H9 (cell line): Measurements from ENCODE around the gene ASIC3. TPM values are rescaled to one million over a fixed set of nuclear protein-coding genes. Genes with fewer than 3 reads are reported as not detected.

ENCODE experiments used
- DNase-seq: peaks from one replicate; pipeline ENCODE4 v3.0.0-alpha.2; 2017
- H2AFZ ChIP-seq: one replicate; pipeline ENCODE4 v1.6.1; 2013; ENCODE audit warnings: mild to moderate bottlenecking, low read length, control low read depth, moderate library complexity
- H2AK5ac ChIP-seq: 2 replicates; pipeline ENCODE4 v1.6.1; 2013; ENCODE audit warnings: low read length, control low read depth, mixed read lengths; ENCODE audit not compliant: insufficient read length
- H2BK120ac ChIP-seq: one replicate; pipeline ENCODE4 v1.6.1; 2013; ENCODE audit warnings: low read depth, mild to moderate bottlenecking, low read length, control low read depth, inconsistent platforms; ENCODE audit not compliant: poor library complexity, severe bottlenecking
- H2BK12ac ChIP-seq: 2 replicates; pipeline ENCODE4 v1.6.1; 2013; ENCODE audit warnings: low read length, control low read depth, mixed read lengths, low read depth; ENCODE audit not compliant: insufficient read length
- H2BK15ac ChIP-seq: 2 replicates; pipeline ENCODE4 v1.6.1; 2013; ENCODE audit warnings: low read depth, low read length, control low read depth
- H2BK20ac ChIP-seq: one replicate; pipeline ENCODE4 v1.6.1; 2013; ENCODE audit warnings: low read depth, mild to moderate bottlenecking, low read length, control low read depth, inconsistent platforms; ENCODE audit not compliant: poor library complexity, severe bottlenecking
- H2BK5ac ChIP-seq: 2 replicates; pipeline ENCODE4 v1.6.1; 2013; ENCODE audit warnings: low read length, control low read depth, mixed read lengths; ENCODE audit not compliant: insufficient read length
- H3K14ac ChIP-seq: 2 replicates; pipeline ENCODE4 v1.6.1; 2013; ENCODE audit warnings: low read length, control low read depth; ENCODE audit not compliant: insufficient read depth
- H3K18ac ChIP-seq: 2 replicates; pipeline ENCODE4 v1.6.1; 2013; ENCODE audit warnings: low read depth, mild to moderate bottlenecking, mixed read lengths, low read length, control low read depth; ENCODE audit not compliant: insufficient read length
- H3K23ac ChIP-seq: 2 replicates; pipeline ENCODE4 v1.6.1; 2013; ENCODE audit warnings: low read length, control low read depth, mixed read lengths, low read depth; ENCODE audit not compliant: insufficient read length
- H3K23me2 ChIP-seq: 2 replicates; pipeline ENCODE4 v1.6.1; 2013; ENCODE audit warnings: low read depth, mild to moderate bottlenecking, mixed read lengths, low read length, control low read depth; ENCODE audit not compliant: insufficient read length, poor library complexity, severe bottlenecking
- H3K27ac ChIP-seq: 2 replicates; pipeline ENCODE4 v1.5.1; 2013; ENCODE audit warnings: low read length, control low read depth, mixed read lengths, low read depth; ENCODE audit not compliant: insufficient read length
- H3K27me3 ChIP-seq: 2 replicates; pipeline ENCODE4 v1.6.1; 2013; ENCODE audit warnings: low read length, control low read depth, inconsistent platforms; ENCODE audit not compliant: insufficient read depth
- H3K4ac ChIP-seq: 2 replicates; pipeline ENCODE4 v1.6.1; 2013; ENCODE audit warnings: low read depth, mild to moderate bottlenecking, control low read depth, inconsistent platforms, low read length, moderate library complexity
- H3K4me1 ChIP-seq: 2 replicates; pipeline ENCODE4 v1.6.1; 2013; ENCODE audit warnings: low read length, control low read depth, inconsistent platforms; ENCODE audit not compliant: insufficient read depth
- H3K4me2 ChIP-seq: 2 replicates; pipeline ENCODE4 v1.6.1; 2013; ENCODE audit warnings: low read length, control low read depth, mixed read lengths; ENCODE audit not compliant: insufficient read length, insufficient read depth
- H3K56ac ChIP-seq: 2 replicates; pipeline ENCODE4 v1.6.1; 2013; ENCODE audit warnings: low read depth, mild to moderate bottlenecking, mixed read lengths, low read length, control low read depth; ENCODE audit not compliant: insufficient read length
- H3K79me1 ChIP-seq: 2 replicates; pipeline ENCODE4 v1.6.1; 2013; ENCODE audit warnings: low read depth, mild to moderate bottlenecking, moderate library complexity, low read length, control low read depth, inconsistent platforms; ENCODE audit not compliant: insufficient read depth, poor library complexity, severe bottlenecking
- H3K79me2 ChIP-seq: 2 replicates; pipeline ENCODE4 v1.6.1; 2013; ENCODE audit warnings: low read length, control low read depth, inconsistent platforms; ENCODE audit not compliant: insufficient read depth
- H3K9ac ChIP-seq: 2 replicates; pipeline ENCODE4 v1.6.1; 2013; ENCODE audit warnings: low read length, control low read depth, mixed read lengths; ENCODE audit not compliant: insufficient read length; ENCODE audit errors: extremely low read depth
- H3K9me3 ChIP-seq: one replicate; pipeline ENCODE4 v1.6.1; 2013; ENCODE audit warnings: low read depth, low read length, inconsistent platforms; ENCODE audit not compliant: control insufficient read depth
- H3T11ph ChIP-seq: one replicate; pipeline ENCODE4 v1.6.1; 2013; ENCODE audit warnings: mild to moderate bottlenecking, low read length, control low read depth, inconsistent platforms
- H4K20me1 ChIP-seq: one replicate; pipeline ENCODE4 v1.6.1; 2013; ENCODE audit not compliant: control insufficient read depth, insufficient read length, insufficient read depth
- H4K5ac ChIP-seq: 2 replicates; pipeline ENCODE4 v1.6.1; 2013; ENCODE audit warnings: low read depth, mild to moderate bottlenecking, mixed read lengths, low read length, control low read depth; ENCODE audit not compliant: insufficient read length
- H4K8ac ChIP-seq: replicated peaks from 2 replicates; pipeline ENCODE4 v1.6.1; 2013; ENCODE audit warnings: low read length, control low read depth, mixed read lengths, low read depth; ENCODE audit not compliant: insufficient read length
- H4K91ac ChIP-seq: 2 replicates; pipeline ENCODE4 v1.6.1; 2013; ENCODE audit warnings: low read depth, mild to moderate bottlenecking, moderate library complexity, mixed read lengths, low read length, control low read depth; ENCODE audit not compliant: insufficient read length
- H3K27ac Mint-ChIP-seq, 3 experiments: 2 replicates in 2 of 3; 3 replicates in 1 of 3; pipeline ENCODE4 v1.8.0; 2020 to 2021; ENCODE audit warnings: mixed read lengths in 3 of 3, mild to moderate bottlenecking in 1 of 3, moderate library complexity in 1 of 3
- H3K27me3 Mint-ChIP-seq: 2 replicates; pipeline ENCODE4 v1.8.0; 2021; ENCODE audit warnings: low read depth, mild to moderate bottlenecking, moderate library complexity, mixed read lengths
- H3K36me3 Mint-ChIP-seq, 3 experiments: 2 replicates in 2 of 3; 3 replicates in 1 of 3; pipeline ENCODE4 v1.8.0; 2020 to 2021; ENCODE audit warnings: low read depth in 3 of 3, mixed read lengths in 3 of 3; ENCODE audit not compliant: insufficient read depth in 1 of 3
- H3K4me1 Mint-ChIP-seq, 2 experiments: 2 replicates each; pipeline ENCODE4 v1.8.0; 2020; ENCODE audit warnings: mixed read lengths in 2 of 2
- H3K4me3 Mint-ChIP-seq, 2 experiments: 2 replicates in 1 of 2; 3 replicates in 1 of 2; pipeline ENCODE4 v1.8.0; 2020 to 2021; ENCODE audit warnings: mild to moderate bottlenecking in 2 of 2, mixed read lengths in 2 of 2, moderate library complexity in 1 of 2
- H3K9me3 Mint-ChIP-seq, 2 experiments: 2 replicates in 1 of 2; 3 replicates in 1 of 2; pipeline ENCODE4 v1.8.0; 2020; ENCODE audit warnings: mild to moderate bottlenecking in 2 of 2, mixed read lengths in 2 of 2, moderate library complexity in 1 of 2
- CTCF ChIP-seq: fragments of 200-600 bp; sonication (generic); conservative IDR thresholded peaks from 3 replicates; pipeline ENCODE4 v1.8.0; 2021; ENCODE audit warnings: antibody characterized with exemption, mild to moderate bottlenecking
- WGBS: extraction: QIAGEN DNeasy Blood & Tissue Kit; methylation state at CpG from one replicate; pipeline ENCODE4 v1.1.7; 2013; ENCODE audit warnings: missing lambda C conversion rate, low lambda C conversion rate, mixed read lengths; ENCODE audit not compliant: insufficient read length; ENCODE audit errors: extremely low coverage; 5-methylcytosine and 5-hydroxymethylcytosine counted together
- total RNA-seq: library from RNA; stranded (reverse); gene quantifications from 2 replicates; pipeline ENCODE4 v1.2.1, GENCODE V29; 2021

The ASIC3 gene
- total RNA-seq, 1 experiment from 2014 or later = 1.7 TPM

DNA sequence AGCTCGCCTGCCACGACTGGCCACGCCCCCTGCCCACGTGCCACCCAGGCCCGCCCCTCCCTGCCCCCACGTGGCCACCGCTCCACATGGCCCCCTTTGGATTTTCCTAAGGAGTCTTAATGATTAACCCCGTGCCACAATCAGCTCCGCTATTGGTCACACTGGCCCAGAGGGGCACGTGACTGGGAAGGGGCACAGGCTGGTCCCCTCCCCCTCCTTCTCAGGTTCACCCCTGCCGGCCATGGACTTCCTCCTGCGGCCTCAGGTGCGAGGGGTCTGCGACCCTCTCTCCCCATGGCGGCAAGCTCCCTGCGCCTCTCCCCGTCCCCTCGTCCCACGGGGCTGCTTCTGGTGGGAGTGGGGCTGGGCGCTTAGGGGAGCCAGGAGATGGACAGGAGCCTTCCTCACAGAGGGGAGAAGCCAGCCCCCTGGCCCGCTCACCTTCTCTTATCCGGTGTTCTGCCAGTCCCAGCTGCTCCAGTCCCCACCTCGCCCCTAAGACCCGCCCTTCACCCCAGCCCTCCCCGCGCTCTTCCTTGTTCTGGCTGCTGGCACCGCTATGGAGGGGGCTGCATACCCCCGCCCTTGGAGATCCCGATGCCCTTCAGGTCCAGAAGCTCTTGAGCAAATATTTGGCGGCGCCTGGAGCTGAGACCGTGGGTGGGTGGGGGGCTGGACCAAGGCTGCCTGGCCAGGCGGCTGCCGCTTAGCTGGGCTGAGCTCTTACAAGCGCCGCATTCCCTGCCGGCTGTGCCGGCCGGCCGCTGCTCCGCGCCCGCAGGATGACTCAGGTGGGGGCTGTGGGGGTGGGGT lies 14.3 kb downstream of the ASIC3 start:
- H3K9ac ChIP-seq = peak overlapping the region; percentile 30
- no peaks in the 10 kb centered on the region; the same call in 1 of the 2 replicates for H3K27me3 ChIP-seq
- no peaks in the 10 kb centered on the region for H4K20me1 ChIP-seq
- no peak overlapping the region for H2BK12ac ChIP-seq
- H2BK15ac ChIP-seq = no peak overlapping the region
- no peaks in the 10 kb centered on the region for H3K79me2 ChIP-seq
- peaks cover 31 to 39% of the 10 kb centered on the region in 2 experiments for H3K4me1 Mint-ChIP-seq
- H3K79me1 ChIP-seq = no peaks in the 10 kb centered on the region
- no peaks in the 10 kb centered on the region for H3K27me3 Mint-ChIP-seq
- peak overlapping the region; percentile 67 to 91 for H3K4me3 Mint-ChIP-seq
- H2BK20ac ChIP-seq = no peak overlapping the region
- peak; percentile 9; the same call in 1 of the 3 replicates for TF ChIP-seq CTCF
- H4K91ac ChIP-seq = no peak overlapping the region
- no peak overlapping the region for H2BK120ac ChIP-seq
- H3K4me1 ChIP-seq = peaks cover 8% of the 10 kb centered on the region
- H2AFZ ChIP-seq = no peak overlapping the region
- no CpG with 5 or more reads among the region's 43 CpGs for WGBS
- DNase-seq = peak; percentile 98
- no peak overlapping the region for H3K56ac ChIP-seq
- peak overlapping the region in 1 of 3 experiments; percentile 87; a peak in 3 of 7 replicates for H3K27ac Mint-ChIP-seq
- H3K36me3 Mint-ChIP-seq = peaks cover 17 to 30% (median 26%) of the 10 kb centered on the region in 3 experiments; a peak in 6 of 7 replicates
- no peaks in the 10 kb centered on the region; a peak in 1 of 5 replicates for H3K9me3 Mint-ChIP-seq
- no peak overlapping the region for H4K8ac ChIP-seq
- no peak overlapping the region for H2BK5ac ChIP-seq
- H2AK5ac ChIP-seq = no peak overlapping the region
- H3K18ac ChIP-seq = peak overlapping the region; percentile 43
- H3K4me2 ChIP-seq = peak overlapping the region; percentile 58
- no peak overlapping the region for H4K5ac ChIP-seq
- peaks cover 32% of the 10 kb centered on the region for H3K23me2 ChIP-seq
- H3K23ac ChIP-seq = no peak overlapping the region
- H3T11ph ChIP-seq = no peak overlapping the region
- H3K14ac ChIP-seq = peak overlapping the region; percentile 61; the same call in 1 of the 2 replicates
- H3K9me3 ChIP-seq = no peaks in the 10 kb centered on the region
- no peak overlapping the region for H3K27ac ChIP-seq
- no peak overlapping the region for H3K4ac ChIP-seq
